C4-2B (cell line): Measurements from ENCODE around the gene TRPV6.

ENCODE experiments used
- H3K27ac ChIP-seq: fragments of 450-650 bp; 2 replicates; pipeline ENCODE4 v1.5.1; 2017
- ZFX ChIP-seq: fragments of 450-650 bp; IDR thresholded peaks from 2 replicates; pipeline ENCODE4 v1.6.1; 2017
- TF ChIP-seq, protein P1 (sequence below): fragments of 450-650 bp; conservative IDR thresholded peaks from 2 replicates; pipeline ENCODE4 v1.5.1; 2017; ENCODE audit warnings: mild to moderate bottlenecking

The TRPV6 gene

DNA sequence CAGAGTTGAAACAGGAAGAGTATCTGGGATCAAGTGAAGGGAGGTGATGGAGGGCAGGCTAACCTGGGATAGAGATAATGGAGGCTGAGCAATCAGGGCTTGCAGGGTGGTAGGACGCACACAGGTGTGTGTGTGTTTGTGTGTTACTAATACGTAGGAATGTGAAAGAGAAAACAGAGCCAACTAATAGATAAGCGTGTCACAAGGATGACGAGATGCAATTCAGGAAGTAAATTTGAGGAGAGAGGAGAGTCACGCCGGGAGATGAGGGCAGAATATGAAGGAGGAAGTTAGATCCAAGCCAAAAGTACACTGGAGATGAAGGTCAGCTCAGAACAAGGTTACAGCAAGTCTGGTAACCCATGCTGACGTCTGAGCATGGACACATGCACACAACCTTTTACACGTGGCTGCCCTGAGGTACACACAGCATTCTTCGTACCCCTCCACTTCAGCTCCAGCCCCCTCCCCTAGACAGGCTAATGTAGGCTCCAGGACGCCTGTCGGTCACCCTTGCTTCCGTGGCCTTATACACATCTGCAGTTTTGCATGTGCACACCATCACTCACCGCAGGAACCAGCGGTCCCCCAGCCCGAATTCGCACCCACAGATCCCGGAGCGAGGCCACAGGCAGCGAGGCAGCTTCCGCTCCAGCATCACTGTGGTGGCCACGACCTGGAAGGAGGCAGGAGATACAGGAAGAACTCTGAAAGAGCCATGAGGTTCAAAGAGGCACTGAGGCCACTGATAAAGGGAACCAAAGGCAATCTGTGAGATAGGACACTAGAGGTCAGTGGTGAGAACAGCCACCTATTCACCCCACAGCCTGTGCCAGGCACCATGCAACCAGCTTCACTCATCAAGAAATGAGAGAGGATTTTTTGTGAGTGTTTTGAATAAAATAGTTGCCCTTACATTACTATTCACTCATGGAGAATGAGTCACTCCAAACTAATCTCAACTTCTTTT is 23.7 kb upstream of the TRPV6 start:
- no peak for TF ChIP-seq ZFX
- TF ChIP-seq, protein P1, sequence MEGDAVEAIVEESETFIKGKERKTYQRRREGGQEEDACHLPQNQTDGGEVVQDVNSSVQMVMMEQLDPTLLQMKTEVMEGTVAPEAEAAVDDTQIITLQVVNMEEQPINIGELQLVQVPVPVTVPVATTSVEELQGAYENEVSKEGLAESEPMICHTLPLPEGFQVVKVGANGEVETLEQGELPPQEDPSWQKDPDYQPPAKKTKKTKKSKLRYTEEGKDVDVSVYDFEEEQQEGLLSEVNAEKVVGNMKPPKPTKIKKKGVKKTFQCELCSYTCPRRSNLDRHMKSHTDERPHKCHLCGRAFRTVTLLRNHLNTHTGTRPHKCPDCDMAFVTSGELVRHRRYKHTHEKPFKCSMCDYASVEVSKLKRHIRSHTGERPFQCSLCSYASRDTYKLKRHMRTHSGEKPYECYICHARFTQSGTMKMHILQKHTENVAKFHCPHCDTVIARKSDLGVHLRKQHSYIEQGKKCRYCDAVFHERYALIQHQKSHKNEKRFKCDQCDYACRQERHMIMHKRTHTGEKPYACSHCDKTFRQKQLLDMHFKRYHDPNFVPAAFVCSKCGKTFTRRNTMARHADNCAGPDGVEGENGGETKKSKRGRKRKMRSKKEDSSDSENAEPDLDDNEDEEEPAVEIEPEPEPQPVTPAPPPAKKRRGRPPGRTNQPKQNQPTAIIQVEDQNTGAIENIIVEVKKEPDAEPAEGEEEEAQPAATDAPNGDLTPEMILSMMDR = peak; percentile 87
- peak overlapping the region; percentile 15; the same call in 1 of the 2 replicates for H3K27ac ChIP-seq

DNA sequence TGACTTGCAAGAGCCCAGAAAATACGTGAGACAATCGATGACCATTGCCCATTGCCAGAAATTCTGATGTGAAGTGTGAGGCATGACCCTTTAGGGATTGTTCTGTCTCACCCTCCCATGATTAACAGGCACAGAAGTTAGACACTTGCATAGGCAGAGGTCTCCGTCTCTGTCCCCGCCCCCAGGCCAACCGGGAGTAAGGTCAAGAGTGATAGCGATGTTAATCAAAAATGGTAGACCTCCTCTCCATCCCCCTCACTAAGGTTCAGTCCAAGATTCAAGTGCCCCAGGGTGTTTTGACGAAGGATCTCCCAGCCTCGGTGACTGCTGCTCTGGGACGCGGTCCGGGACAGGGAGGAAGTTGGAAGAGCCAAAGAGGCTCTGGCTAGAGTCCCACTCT is 22.7 kb upstream of the TRPV6 start:
- TF ChIP-seq, protein P1 = no peak
- no peak for TF ChIP-seq ZFX
- H3K27ac ChIP-seq = no peak overlapping the region; the same call in 1 of the 2 replicates

DNA sequence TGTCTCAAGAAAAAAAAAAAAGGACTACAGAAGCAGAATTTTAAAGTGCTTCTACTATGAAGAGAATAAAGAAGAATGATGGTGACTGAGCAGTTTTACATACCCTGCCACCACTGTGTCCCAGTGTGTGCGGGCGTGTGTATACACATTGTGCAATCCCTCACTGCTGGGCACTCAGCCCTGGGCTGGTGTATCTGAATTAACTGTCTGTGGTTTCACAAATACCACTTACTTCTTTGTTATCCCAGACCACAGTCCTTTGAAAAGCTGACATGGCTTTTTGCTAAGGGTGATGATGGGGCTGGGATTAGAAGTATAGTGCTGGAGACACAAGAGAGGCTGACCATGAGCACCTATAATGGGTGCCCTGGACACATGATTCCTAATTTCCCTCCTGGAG is 21.1 kb upstream of the TRPV6 start:
- TF ChIP-seq ZFX = 0 out of 2 replicates have a peak, but pooled peaks have one; percentile 6
- TF ChIP-seq, protein P1 = no peak
- no peak overlapping the region for H3K27ac ChIP-seq

DNA sequence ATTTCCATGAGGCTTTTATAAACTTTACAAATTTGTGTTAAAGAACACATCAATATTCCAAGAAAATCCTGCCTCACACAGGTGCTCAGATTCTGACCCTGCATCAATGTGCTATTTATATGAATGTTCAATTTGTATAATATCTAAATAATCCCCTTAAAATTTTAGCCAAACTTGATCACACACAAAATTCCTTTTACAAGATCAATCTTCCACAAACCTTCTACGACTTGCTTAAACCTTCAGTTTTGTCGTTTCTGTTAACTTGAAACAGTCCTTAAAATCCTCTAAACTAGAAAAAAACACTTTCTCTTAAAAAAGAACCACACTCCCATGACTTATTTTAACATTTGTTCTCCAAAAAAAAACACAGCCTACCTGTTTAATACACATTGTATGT is 20.2 kb upstream of the TRPV6 start:
- TF ChIP-seq, protein P1 = no peak
- no peak for TF ChIP-seq ZFX
- no peak overlapping the region for H3K27ac ChIP-seq

DNA sequence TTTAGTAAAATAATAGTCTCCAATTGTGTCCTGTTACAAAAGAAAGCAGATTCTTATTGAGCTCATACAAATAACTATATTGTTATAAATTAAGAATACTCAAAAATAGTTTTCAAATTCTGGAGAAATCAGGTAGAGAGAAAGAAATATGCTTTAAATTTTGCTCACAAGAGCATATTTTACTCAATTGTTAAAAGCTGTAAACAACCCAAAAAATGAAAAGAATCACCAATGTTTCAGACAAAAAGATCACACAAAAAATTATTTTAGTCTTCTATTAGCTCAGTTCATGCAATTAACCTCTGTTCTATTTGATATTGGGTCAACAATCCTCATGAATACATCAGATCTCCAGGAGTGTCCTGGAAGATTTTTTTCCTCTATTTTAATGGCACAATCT is 18.6 kb upstream of the TRPV6 start:
- no peak for TF ChIP-seq ZFX
- TF ChIP-seq, protein P1 = no peak
- H3K27ac ChIP-seq = no peak overlapping the region

DNA sequence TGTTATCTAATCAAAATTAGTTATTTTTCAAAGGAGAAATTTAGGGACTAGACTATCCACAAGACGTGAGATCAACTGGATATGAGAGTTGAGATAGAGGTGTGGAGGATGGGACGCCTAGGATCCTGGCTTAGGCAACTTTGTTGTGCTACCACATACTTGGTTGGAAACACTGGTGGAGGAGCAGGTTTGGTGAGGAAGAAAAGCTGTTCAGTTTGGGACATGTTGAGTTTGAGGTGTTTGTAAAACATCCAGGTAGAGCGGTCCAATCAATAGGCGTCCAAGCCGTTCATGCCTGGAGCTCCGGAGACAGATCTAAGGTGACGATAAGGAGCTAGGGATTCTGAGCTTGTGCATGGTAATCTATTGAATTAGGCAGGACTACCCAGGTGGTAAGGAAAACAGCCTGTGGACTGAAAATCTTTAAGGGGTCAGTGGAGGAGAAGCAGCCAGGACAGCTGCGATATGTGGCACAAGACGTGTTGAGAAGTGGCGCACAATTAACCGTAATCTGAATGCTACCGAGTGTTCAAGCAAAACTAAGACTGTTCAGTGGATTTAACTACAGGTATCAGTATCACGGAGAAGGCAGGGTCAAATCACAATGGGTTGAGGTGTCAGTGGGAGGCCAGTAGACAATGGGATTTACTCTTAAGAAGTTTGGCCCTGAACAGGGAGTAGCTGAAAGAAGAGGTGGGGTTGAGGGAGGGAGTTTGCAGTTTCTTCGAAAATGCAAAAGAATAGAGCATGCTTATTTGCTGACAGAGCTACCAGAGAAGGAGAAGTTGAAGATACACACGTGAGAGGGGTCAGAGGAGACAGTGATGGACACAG is 16.1 kb upstream of the TRPV6 start:
- TF ChIP-seq, protein P1 = no peak
- no peak for TF ChIP-seq ZFX
- peak overlapping the region; percentile 70 for H3K27ac ChIP-seq

DNA sequence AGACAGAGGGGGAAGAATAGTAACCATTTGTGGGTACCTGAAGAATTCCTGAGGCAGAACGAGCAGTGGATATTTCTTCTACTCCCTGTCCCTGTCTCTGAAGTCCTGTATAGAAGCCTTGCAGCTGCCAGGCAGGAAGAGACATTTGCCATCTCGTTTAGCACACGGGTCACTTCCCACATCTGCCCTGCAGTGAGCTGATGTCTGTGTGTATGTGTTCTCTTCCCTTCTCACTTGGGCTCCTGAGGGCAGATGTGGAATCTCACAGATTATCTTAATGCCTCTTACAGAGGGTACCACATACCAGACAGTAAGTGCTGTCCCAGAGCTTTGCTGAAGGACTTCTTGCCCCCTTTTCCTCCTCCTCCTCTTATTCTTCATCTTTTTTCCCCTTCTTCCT is 14.1 kb upstream of the TRPV6 start:
- peak overlapping the region; percentile 93; the same call in 1 of the 2 replicates for H3K27ac ChIP-seq
- no peak for TF ChIP-seq ZFX
- TF ChIP-seq, protein P1 = no peak
